HG02973 (cell line): ENCODE measurements around the gene TRMT61B.

Experiments used
- ATAC-seq: cut with Tn5 transposase; IDR thresholded peaks from one replicate; pipeline ENCODE4 v1.9.1; 2021; ENCODE audit warnings: moderate library complexity; ENCODE audit not compliant: unreplicated experiment

TRMT61B gene

DNA sequence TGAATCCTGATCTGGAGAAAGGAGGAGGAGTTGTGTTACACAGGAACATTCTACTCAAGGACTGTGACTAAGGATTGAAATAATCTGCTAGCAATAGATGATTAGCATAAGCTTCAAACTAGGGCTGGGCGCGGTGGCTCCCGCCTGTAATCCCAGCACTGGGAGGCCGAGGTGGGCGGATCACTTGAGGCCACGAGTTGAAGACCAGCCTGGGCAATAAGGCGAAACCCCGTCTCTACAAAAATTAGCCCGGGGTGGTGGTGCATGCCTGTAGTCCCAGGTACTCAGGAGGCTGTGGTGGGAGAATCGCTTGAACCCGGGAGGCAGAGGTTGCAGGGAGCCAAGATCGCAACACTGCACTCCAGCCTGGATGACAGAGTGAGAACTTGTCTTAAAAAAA lies 1.5 kb downstream of the TRMT61B start:
- no peak for ATAC-seq

GRCh38 chr2:28855977-28856376 lies 14.1 kb downstream of the TRMT61B start:
- no peak for ATAC-seq

- ATAC-seq = no peak
Observed at GRCh38 chr2:28855193-28855592, 14.9 kb downstream of the TRMT61B start.

- no peak for ATAC-seq
Observed at GRCh38 chr2:28842042-28842441, 28.1 kb downstream of the TRMT61B start.

GRCh38 chr2:28838971-28839370 lies 31.1 kb downstream of the TRMT61B start:
- no peak for ATAC-seq

DNA sequence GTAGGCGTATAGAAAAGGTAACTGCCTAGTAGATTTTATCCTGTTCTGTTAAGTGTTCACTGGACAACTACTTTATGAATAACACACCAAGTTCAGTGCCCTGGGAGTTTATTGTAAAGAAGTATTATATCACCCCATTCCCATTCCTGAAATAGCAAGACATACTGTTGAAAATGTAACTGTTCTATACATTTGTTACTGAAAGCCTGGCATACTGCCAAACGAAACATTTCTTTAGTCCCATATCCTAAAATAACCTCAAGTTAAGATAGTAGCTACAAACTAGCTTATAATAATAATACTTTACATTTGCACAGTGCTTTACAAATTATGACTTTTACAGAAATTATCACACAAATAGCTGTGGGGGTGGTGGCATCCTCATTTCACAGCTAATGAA lies 34.3 kb downstream of the TRMT61B start:
- ATAC-seq = no peak

DNA sequence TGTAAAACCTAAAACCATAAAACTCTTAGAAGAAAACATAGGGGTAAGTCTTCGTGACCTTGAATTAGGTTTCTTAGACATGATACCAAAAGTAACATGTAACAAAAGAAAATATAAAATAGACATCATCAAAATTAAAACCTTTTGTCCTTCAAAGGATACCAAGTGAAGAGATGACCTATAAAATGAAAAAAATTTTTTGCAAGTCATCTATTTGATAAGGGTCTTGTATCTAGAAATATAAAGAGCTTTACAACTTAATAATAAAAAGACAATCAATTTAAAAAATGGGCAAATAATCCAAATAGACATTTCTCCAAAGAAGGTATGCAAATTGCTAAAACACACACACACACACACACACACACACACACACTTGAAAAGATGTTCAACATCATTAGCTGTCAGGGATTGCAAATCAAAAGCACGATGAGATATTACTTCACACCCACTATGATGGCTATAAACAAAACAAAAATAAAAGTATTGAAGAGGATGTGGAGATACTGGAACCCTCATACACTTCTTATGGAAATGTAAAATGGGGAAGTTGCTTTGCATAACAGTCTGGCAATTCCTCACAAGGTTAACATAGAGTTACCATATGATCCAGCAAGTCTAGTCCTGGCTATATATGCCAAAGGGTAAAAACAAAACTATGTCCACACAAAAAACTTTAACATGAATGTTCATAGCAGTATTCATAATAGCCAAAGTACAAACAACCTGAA lies 36.2 kb downstream of the TRMT61B start:
- ATAC-seq = no peak

DNA sequence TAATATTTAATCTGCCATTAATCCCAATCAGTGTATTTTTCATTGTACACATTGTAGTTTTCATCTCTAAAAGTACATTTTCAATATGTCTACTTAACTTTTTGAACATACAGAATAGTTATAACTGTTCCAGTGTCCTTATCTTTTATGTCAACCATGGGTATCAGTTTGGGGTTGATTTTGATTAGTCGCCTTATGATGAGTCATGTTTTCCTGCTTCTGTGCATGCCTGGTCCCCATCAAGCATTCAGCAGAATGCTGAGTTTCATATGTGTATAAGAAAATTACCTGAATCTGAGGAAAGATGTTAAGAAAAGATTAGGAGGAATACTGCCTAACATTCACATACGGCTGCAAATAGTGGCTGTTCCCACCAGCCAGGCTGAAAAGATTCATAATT lies 41.7 kb downstream of the TRMT61B start:
- ATAC-seq = no peak

DNA sequence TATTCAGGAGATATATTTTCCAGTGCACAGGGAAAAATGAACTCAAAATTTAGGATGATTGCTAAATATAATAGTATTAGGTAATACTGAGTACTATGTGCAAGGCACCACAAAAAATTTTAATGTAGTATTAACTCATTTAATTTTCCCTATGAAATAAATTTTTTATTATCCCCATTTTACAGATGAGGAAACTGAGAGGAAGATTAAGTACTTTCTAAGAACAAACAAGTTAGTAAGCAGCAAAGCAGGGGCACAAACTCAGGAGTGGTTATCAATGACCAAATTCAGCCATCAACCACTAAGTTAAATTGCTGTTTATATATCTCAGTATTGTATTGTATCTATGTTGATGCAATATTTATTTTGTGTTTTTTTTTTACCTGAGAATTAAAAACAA lies 45.2 kb downstream of the TRMT61B start:
- ATAC-seq = no peak

GRCh38 chr2:28824207-28824606 lies 45.9 kb downstream of the TRMT61B start:
- no peak for ATAC-seq

- no peak for ATAC-seq
Observed at GRCh38 chr2:28822036-28822435, 48.1 kb downstream of the TRMT61B start.

DNA sequence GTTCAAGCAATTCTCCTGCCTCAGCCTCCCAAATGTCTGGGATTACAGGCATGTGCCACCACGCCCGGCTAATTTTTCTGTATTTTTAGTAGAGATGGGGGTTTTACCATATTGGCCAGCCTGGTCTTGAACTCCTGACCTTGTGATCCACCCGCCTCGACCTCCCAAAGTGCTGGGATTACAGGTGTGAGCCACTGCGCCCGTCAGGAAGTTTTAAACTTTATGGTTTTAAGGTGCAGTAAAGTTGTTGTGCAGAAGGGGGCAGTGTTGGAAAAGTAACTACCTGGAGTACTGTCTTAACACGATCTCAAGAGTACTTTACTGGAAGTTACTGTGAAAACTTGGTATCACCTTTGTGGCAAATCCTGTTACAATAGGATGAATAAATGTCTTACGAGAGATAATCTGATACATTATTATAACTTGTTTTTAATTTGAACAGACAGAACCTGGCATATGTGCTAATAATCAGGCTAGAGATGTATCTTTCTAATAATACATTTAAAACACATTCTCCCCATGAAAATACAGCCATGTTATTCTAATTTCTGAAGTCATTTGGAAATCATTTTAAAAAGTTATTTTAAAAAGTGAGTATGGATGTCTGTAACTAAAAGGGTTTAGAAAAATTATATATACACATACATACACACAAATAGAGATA lies 48.7 kb downstream of the TRMT61B start:
- no peak for ATAC-seq

GRCh38 chr2:28818053-28818452 lies 52.1 kb downstream of the TRMT61B start:
- no peak for ATAC-seq

GRCh38 chr2:28810384-28811285 lies 59.5 kb downstream of the TRMT61B start, which contains the start of gene SPDYA:
SPDYA (plus strand) TSS chr2:28810834; CDS start chr2:28816015, 5,181 bp downstream.
- peak; percentile 73 for ATAC-seq

GRCh38 chr2:28809927-28810326 lies 60.2 kb downstream of the TRMT61B start:
- no peak for ATAC-seq

DNA sequence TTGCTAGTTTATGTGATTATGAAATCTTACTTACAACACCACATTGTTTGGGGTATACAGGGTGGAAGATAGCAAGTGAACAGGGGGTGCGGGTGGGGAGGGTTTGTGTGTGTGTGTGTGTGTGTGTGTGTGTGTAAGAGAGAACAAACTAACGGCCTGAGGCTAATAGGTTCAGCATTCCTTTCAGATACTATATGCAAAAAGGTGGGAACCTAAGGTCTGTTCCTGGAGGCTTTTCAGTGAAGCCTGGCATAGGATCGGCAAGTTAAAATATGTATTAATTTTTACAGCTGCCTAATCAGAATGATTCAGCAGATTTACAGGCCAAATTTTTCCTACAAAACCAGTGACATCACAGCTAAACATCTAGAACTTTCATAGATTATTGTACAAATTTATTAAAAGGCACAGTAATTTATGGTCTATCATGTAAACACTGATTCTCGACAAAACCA lies 67.1 kb downstream of the TRMT61B start:
- ATAC-seq = no peak

DNA sequence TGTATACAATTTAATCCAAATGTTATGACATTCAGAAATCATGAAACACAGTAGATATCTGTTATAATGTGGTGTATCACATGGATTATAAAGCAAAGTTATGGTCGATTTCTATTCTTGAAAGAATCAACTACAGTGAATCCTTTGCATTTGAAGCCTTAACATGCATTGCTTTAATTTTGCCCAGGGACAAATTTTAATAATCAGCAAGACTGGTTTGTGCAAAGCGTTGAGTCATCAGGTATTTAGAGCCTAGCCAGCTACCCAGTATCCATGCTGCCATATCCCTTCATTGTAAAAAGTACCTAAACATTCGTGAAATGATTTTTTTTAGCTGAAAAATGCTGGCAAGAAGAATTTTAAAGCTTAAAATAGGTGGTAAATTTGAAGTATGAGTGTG lies 68.4 kb downstream of the TRMT61B start:
- ATAC-seq = no peak
